Measurements from ENCODE around the gene METTL21C.

- TF ChIP-seq CTCF (IDR thresholded peaks at IDR 0.05), result no peak
- TF ChIP-seq ZFX (IDR thresholded peaks at IDR 0.05; ENCODE audit: borderline replicate concordance), result no peak
Measured at GRCh38 chr13:102686024-102686423, 8.8 kb downstream of the METTL21C start.
